HCT116 (cell line): ENCODE measurements around the gene ZNF358.
"Not testable (repeated sequence)": the region's sequence is repeated elsewhere in the genome, so short reads cannot be mapped to it uniquely, and the experiment has no call there.

Experiments used
- EGR1 ChIP-seq: IDR thresholded peaks from 2 replicates; pipeline ENCODE4 v1.6.1; 2012; ENCODE audit warnings: low read depth
- EZH2 ChIP-seq: fragments of 200-600 bp; sonication (generic); IDR thresholded peaks from 2 replicates; pipeline ENCODE4 v1.6.1; 2017; ENCODE audit warnings: antibody characterized with exemption, mixed run types
- EZH2phosphoT487 ChIP-seq: fragments of 200-600 bp; IDR thresholded peaks from 2 replicates; pipeline ENCODE4 v1.6.1; 2018; ENCODE audit warnings: antibody characterized with exemption, borderline replicate concordance
- POLR2A ChIP-seq: IDR thresholded peaks from 2 replicates; pipeline ENCODE4 v1.7.0; 2011; ENCODE audit warnings: borderline replicate concordance; ENCODE audit not compliant: insufficient read depth, insufficient read length; ENCODE audit errors: extremely low read depth
- RAD21 ChIP-seq: IDR thresholded peaks from 2 replicates; pipeline ENCODE4 v1.6.1; 2012; ENCODE audit warnings: low read depth, mild to moderate bottlenecking
- SIN3A ChIP-seq: IDR thresholded peaks from 2 replicates; pipeline ENCODE4 v1.6.1; 2012; ENCODE audit warnings: low read depth
- TCF7L2 ChIP-seq: IDR thresholded peaks from 2 replicates; pipeline ENCODE4 v1.7.0; 2011; ENCODE audit warnings: borderline replicate concordance, inconsistent platforms; ENCODE audit not compliant: insufficient read depth, insufficient read length; ENCODE audit errors: extremely low read depth
- YY1 ChIP-seq: IDR thresholded peaks from 2 replicates; pipeline ENCODE4 v1.6.1; 2011; ENCODE audit warnings: low read length, low read depth, moderate library complexity, mild to moderate bottlenecking; ENCODE audit not compliant: insufficient replicate concordance; ENCODE audit errors: extremely low read depth
- ZNF274 ChIP-seq: fragments of 200-500 bp; sonication (Bioruptor generic); IDR thresholded peaks from 2 replicates; pipeline ENCODE4 v1.6.1; 2014; ENCODE audit warnings: mild to moderate bottlenecking, low read depth, low read length, inconsistent platforms
- TF ChIP-seq, protein P1 (sequence below): IDR thresholded peaks from 2 replicates; pipeline ENCODE4 v1.6.1; 2011; ENCODE audit warnings: mild to moderate bottlenecking, low read length, moderate library complexity; ENCODE audit not compliant: insufficient replicate concordance; ENCODE audit errors: extremely low read depth
- TF ChIP-seq, protein P2 (sequence below), 3 experiments: fragments of 200-600 bp in 1 of 3; sonication (generic) in 1 of 3; IDR thresholded peaks in 2 of 3; conservative IDR thresholded peaks in 1 of 3; 2 replicates each; pipeline ENCODE4 v1.5.1; 2012 to 2017; ENCODE audit warnings: low read depth in 2 of 3, low read length in 2 of 3, antibody characterized with exemption in 1 of 3, borderline replicate concordance in 1 of 3, control low read depth in 1 of 3, mild to moderate bottlenecking in 1 of 3, mixed read lengths in 1 of 3, mixed run types in 1 of 3, moderate library complexity in 1 of 3; ENCODE audit not compliant: insufficient read depth in 1 of 3
- TF ChIP-seq, protein P3 (sequence below): IDR thresholded peaks from 2 replicates; pipeline ENCODE4 v1.6.1; 2012; ENCODE audit warnings: low read depth

DNA sequence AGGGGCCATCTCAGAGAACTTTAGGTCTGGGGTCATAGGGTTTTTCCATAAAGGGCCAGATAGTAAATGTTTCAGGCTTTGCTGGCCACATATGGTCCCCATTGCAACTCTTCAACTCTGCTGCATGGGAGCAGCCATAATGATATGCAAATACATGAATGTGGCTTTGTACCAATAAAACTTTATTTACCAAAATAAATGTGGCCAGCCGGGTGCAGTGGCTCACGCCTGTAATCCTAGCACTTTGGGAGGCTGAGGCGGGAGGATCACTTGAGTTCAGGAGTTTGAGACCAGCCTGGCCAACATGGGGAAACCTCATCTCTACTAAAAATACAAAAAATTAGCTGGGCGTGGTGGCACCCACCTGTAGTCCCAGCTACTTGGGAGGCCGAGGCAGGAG is 23.1 kb downstream of the ZNF358 start:
- TF ChIP-seq, protein P1, sequence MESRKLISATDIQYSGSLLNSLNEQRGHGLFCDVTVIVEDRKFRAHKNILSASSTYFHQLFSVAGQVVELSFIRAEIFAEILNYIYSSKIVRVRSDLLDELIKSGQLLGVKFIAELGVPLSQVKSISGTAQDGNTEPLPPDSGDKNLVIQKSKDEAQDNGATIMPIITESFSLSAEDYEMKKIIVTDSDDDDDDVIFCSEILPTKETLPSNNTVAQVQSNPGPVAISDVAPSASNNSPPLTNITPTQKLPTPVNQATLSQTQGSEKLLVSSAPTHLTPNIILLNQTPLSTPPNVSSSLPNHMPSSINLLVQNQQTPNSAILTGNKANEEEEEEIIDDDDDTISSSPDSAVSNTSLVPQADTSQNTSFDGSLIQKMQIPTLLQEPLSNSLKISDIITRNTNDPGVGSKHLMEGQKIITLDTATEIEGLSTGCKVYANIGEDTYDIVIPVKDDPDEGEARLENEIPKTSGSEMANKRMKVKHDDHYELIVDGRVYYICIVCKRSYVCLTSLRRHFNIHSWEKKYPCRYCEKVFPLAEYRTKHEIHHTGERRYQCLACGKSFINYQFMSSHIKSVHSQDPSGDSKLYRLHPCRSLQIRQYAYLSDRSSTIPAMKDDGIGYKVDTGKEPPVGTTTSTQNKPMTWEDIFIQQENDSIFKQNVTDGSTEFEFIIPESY = not testable (repeated sequence)
- TF ChIP-seq, protein P2, sequence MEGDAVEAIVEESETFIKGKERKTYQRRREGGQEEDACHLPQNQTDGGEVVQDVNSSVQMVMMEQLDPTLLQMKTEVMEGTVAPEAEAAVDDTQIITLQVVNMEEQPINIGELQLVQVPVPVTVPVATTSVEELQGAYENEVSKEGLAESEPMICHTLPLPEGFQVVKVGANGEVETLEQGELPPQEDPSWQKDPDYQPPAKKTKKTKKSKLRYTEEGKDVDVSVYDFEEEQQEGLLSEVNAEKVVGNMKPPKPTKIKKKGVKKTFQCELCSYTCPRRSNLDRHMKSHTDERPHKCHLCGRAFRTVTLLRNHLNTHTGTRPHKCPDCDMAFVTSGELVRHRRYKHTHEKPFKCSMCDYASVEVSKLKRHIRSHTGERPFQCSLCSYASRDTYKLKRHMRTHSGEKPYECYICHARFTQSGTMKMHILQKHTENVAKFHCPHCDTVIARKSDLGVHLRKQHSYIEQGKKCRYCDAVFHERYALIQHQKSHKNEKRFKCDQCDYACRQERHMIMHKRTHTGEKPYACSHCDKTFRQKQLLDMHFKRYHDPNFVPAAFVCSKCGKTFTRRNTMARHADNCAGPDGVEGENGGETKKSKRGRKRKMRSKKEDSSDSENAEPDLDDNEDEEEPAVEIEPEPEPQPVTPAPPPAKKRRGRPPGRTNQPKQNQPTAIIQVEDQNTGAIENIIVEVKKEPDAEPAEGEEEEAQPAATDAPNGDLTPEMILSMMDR (IDR thresholded peaks at IDR 0.05 in 2 of 3, conservative IDR thresholded peaks at IDR 0.05 in 1 of 3; ENCODE audit: borderline replicate concordance in 1 of 3, insufficient read depth in 1 of 3, low read depth in 2 of 3, low read length in 2 of 3) = not testable (repeated sequence)
- not testable (repeated sequence) for TF ChIP-seq ZNF274, RAD21, EZH2, POLR2A, SIN3A, EZH2phosphoT487, YY1, TCF7L2, EGR1
- TF ChIP-seq, protein P3, sequence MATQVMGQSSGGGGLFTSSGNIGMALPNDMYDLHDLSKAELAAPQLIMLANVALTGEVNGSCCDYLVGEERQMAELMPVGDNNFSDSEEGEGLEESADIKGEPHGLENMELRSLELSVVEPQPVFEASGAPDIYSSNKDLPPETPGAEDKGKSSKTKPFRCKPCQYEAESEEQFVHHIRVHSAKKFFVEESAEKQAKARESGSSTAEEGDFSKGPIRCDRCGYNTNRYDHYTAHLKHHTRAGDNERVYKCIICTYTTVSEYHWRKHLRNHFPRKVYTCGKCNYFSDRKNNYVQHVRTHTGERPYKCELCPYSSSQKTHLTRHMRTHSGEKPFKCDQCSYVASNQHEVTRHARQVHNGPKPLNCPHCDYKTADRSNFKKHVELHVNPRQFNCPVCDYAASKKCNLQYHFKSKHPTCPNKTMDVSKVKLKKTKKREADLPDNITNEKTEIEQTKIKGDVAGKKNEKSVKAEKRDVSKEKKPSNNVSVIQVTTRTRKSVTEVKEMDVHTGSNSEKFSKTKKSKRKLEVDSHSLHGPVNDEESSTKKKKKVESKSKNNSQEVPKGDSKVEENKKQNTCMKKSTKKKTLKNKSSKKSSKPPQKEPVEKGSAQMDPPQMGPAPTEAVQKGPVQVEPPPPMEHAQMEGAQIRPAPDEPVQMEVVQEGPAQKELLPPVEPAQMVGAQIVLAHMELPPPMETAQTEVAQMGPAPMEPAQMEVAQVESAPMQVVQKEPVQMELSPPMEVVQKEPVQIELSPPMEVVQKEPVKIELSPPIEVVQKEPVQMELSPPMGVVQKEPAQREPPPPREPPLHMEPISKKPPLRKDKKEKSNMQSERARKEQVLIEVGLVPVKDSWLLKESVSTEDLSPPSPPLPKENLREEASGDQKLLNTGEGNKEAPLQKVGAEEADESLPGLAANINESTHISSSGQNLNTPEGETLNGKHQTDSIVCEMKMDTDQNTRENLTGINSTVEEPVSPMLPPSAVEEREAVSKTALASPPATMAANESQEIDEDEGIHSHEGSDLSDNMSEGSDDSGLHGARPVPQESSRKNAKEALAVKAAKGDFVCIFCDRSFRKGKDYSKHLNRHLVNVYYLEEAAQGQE = not testable (repeated sequence)
